ENCODE measurements around the gene CHMP1B.
"Not testable (repeated sequence)": the region's sequence is repeated elsewhere in the genome, so short reads cannot be mapped to it uniquely, and the experiment has no call there.

The CHMP1B gene

DNA sequence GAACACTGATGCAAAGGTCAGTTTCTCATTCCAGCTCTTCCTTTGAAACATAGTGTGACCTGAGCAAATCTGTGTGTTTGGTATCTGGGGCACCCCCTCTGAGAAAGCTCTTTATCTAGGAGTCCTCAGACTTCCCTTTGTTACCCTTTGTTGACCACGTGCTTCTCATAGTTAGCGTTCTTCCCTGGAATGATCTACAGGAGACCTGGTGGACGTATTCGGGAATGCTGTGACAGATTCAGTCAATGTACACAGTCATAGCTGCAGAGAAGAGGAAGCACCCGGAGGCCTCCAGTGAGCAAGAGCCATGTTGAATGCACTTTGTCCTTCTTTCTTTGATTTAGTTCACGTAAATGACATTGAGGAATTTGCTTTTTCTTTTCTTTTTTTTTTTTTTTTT, 10.7 kb upstream of the CHMP1B start:
- DNase-seq (ENCODE audit: low spot score), result no peak

DNA sequence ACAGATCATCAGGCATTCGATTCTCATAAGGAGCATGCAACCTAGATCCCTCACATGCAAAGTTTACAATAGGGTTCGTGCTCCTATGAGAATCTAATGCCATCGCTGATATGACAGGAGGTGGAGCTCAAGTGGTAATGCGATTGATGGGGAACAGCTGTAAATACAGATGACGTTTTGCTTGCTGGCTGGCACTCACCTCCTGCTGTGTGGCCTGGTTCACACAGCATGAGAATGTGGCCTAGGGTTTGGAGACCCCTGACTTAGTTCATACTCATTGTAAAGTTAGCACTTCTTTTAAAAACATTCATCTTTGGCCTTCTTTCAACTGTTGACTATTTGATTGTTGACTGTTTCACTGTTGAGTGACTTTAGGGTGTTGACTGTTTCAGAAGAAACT, 8.7 kb upstream of the CHMP1B start:
- DNase-seq (ENCODE audit: low spot score), result no peak

DNA sequence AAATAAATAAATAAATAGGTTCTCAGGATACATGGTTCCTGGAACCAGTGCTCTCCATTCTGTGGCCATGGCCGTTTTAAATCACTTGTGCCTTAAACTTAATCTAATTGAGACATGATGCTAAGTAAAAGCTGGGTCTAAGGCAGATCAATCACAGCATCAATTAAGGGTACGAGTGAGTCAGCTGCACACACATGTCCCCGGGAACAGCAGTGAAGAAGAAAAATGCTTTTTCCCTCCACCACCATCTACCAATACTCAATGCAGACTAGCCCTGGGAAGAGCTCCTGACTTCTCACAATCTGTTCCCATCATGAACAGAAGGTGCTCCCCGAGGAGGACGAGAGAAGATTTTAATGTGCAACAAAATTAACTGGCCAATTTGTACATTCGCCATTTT, 6.8 kb upstream of the CHMP1B start:
- no peak for DNase-seq (ENCODE audit: low spot score)

GRCh38 chr18:11845654-11846053, 5.6 kb upstream of the CHMP1B start:
- no peak for DNase-seq (ENCODE audit: low spot score)

GRCh38 chr18:11847811-11848210, 3.4 kb upstream of the CHMP1B start:
- DNase-seq (ENCODE audit: low spot score), result no peak

DNA sequence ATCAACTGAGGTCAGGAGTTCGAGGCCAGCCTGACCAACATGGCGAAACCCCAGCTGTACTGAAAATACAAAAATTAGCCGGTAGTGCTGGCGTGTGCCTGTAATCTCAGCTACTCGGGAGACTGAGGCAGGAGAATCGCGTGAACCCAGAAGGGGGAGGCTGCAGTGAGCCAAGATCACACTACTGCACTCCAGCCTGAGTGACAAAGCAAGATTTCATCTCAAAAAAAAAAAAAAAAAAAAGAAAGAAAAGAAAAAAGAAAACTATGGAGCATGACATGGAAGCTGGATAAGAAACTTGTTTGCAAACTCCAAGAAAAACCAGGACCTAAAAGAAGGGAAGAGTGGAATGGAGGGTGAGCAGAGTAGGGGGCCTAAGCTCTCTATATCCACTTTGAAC, 1.9 kb upstream of the CHMP1B start:
- no peak for DNase-seq (ENCODE audit: low spot score)

DNA sequence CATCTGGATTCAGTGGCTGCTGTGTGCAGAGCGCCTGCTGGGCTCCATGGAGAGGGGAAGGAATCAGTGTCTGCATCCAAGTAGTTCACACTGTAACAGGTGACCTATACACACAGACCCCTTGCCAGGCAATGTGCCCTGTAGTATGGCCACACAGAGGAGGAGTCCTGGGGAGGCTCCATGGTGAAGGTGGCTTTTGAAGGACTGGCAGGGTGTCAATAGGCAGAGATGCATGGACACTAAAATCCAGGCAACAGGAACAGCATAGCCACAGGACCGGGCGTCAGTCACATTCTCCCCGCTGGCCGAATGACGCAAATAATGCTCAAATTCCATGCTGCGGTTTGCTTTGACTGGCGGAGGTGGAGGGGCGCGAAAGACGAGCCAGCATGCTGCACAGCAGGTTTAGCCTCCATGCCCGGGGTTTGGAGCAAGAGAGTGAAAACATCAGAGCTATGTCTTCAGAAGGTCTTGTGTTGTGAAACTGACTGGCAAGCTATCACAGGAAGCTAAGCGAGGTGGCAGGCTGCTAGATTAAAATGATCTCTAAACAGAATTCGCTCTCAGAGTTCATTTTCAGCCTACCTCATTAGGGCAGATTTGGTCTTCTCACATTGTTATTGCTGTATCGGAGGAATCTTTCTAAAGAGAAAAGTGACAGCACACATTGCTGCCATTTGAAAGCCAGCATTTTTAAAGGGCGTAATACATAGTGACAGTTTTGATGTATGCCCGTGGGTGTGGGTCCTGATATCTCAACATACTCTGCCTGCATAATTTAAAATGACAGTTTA, 1.2 kb upstream of the CHMP1B start:
- no peak for DNase-seq (ENCODE audit: low spot score)

DNA sequence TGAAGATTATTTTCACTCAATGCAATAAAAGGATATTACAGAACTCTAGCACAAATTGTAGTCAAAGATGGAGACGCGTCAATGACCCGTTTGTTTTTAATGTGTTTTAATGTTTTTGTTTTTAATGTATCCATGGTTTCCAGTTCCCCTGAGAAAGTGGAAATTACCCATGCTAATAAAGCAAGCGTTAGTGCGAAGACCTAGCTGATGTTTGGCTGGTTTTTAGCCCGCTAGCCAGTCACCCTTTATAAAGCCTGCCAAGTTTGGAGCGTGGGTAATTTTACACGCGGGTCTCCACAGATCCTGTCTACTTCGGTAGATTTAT, 430 bp upstream of the CHMP1B start:
- no peak for DNase-seq (ENCODE audit: low spot score)

DNA sequence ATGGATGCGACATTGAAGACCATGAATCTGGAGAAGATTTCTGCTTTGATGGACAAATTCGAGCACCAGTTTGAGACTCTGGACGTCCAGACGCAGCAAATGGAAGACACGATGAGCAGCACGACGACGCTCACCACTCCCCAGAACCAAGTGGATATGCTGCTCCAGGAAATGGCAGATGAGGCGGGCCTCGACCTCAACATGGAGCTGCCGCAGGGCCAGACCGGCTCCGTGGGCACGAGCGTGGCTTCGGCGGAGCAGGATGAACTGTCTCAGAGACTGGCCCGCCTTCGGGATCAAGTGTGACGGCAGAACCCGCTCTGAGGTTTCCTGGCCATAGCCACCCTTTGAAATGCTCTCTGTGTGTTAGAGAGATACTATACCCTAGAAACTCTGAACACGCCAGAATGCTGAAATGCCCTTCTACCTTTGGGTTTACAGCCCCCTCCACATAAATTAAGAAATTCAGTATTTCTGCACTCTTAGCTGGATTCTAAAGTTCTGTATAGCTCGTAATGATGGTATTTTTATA, 659 bp downstream of the CHMP1B start:
- DNase-seq (ENCODE audit: low spot score), result peak; percentile 67

DNA sequence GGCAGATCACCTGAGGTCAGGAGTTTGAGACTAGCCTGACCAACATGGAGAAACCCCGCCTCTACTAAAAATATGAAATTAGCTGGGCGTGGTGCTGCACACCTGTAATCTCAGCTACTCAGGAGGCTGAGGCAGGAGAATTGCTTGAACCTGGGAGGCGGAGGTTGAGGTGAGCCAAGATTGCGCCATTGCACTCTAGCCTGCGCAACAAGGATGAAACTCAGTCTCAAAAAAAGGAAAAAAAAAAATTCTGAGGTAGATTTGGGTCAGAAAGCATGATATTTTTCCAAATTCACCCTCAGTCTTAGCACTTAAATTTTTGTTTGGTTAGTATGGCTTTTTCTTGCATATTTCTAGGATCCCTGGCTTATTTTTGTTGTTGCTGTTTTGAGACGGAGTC, 3.3 kb downstream of the CHMP1B start:
- not testable (repeated sequence) for DNase-seq (ENCODE audit: low spot score)

DNA sequence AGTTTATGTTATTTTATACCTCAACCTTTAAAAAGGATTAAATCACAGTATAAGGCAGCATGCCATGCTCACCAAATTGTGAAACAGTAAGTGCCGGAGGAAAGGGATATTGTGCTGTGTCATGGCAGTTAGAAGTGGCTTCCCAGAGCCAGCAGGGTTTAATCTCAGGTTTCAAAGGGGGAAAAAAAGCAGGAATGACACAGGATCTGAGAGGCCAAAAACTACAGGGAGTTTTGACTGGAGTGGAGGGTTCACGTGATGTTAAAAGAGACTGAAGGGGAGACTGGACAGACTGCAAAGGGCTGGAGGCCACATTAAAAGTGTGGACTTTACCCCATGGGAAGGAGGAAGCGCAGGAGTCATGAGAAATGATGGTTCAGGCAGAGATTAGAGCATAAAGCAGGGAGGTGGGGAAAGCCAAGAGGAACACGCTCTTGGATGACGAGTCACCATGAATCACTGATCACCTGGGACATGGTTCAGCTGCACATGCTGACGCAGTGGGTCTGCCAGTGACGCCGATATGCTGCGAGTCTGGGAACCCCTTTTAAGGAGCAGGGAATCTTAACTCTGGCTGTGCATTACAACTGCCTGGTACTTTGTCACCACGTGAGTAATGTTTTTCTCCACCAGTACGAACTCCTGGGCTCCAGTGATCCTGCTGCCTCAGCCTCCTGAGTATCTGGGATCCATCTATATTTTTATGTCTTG, 6.1 kb downstream of the CHMP1B start:
- no peak for DNase-seq (ENCODE audit: low spot score)

GRCh38 chr18:11859282-11859830, 8.1 kb downstream of the CHMP1B start:
- DNase-seq (ENCODE audit: low spot score), result no peak

DNA sequence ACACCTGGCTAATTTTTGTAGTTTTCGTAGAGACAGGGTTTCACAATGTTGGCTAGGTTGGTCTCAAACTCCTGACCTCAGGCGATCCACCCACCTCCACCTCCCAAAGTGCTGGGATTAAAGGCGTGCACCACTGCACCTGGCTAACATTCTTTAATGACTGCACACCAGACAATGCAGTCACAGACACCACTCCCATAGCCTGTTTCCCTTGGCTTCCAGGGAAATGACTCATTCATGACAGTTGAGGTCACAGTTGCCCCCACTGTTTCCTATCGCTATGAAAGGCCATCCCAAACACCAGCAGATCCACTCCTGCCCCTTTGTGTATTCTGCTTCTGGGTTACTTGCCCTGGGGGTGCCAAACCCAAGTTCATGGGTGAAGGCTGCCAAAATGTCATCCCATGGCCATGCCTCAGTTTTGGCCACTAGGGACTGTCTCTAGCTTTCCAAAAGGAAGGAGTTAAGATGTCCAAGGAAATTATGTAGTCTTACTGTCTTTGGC, 8.7 kb downstream of the CHMP1B start:
- DNase-seq (ENCODE audit: low spot score), result no peak

- DNase-seq (ENCODE audit: low spot score), result no peak
Measured at GRCh38 chr18:11860594-11861450, 9.6 kb downstream of the CHMP1B start.

- no peak for DNase-seq (ENCODE audit: low spot score)
Measured at GRCh38 chr18:11861583-11862288, 10.5 kb downstream of the CHMP1B start.

DNA sequence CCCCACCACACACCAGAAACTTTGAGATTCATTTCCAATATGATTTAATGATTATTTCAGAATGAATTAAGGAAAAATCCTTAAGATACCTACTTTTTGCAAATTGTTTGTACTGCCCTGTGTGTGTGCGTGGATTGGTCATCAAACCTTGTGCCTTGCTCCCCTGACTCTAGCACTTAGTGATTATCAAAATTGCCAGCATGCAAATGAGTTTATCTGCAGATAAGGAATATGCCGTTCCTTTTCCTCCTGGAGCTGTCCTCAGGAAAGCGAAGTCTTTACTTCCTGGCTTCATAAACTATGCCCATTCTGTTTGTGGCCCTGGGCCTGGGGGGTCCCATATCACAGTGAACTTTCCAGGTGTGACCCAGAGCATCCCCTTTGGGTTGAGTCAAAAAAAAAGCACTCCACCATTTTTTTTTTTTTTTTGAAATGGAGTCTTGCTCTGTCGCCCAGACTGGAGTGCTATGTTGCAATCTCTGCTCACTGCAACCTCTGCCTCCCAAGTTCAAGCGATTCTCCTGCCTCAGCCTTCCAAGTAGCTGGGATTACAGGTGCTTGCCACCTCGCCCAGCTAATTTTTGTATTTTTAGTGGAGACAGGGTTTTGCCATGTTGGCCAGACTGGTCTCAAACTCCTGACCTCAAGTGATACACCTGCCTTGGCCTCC, 11.4 kb downstream of the CHMP1B start:
- DNase-seq (ENCODE audit: low spot score), result no peak

- DNase-seq (ENCODE audit: low spot score), result no peak
Measured at GRCh38 chr18:11864471-11864870, 13.3 kb downstream of the CHMP1B start.

- DNase-seq (ENCODE audit: low spot score), result no peak
Measured at GRCh38 chr18:11865071-11865470, 13.9 kb downstream of the CHMP1B start.

DNA sequence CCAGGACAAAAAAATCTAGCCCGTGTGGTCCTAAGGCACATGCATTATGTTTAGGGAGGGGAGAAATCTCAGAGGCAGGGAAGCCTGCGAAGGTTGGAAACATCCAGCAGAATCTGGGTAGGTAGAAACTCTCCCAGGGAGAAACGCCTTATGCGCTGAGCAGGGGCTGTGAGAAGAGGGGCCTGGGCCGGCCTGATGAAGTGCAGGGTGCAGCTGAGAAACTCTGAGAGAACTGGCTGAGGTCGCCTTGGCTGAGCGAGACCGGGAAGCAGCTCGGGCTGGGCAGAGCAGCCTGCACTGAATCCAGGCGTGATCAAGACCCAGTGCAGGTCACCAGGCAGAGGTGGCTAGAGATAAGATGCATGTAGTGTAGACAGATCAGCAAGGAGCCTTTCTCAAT, 15.1 kb downstream of the CHMP1B start:
- DNase-seq (ENCODE audit: low spot score), result no peak

DNA sequence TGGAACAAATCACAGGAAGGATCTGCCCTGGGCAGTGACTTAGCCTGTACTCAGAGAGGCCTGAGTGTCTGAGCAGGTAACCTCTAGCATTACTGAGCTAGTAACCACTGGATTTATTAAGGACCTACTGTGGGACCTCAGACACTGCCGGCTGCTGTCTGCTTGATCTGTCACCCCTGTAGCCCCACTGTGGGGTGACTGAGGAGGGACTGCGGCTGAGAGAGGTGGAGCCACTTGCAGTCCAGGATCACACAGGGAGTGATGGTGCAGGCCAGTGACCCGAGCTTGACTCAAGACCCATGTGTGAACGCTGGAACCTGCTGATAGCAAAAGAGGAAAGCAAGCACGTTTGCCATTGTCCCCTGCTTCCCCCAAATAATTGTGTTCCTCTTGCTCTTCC, 15.6 kb downstream of the CHMP1B start:
- DNase-seq (ENCODE audit: low spot score), result no peak

GRCh38 chr18:11868230-11868629, 17.0 kb downstream of the CHMP1B start:
- DNase-seq (ENCODE audit: low spot score), result no peak

All from D341Med (cell line).